ENCODE measurements around the gene MEF2C.
A peak's percentile ranks its signal among the peaks of the same experiment; 100 is the strongest.

MEF2C gene

GRCh38 chr5:88732181-88732633 is 150.8 kb downstream of the MEF2C start:
- Histone ChIP-seq H3K27me3 (ENCODE audit: insufficient read depth, low read length) (no peaks in the 10 kb centered on the region), H3K4me2 (ENCODE audit: low read length) (peak overlapping the region; percentile 41), H3K4me1 (ENCODE audit: insufficient read depth, low read length, severe bottlenecking) (peaks cover 76% of the 10 kb centered on the region), H3K27ac (ENCODE audit: low read depth, low read length, poor library complexity, severe bottlenecking) (peak overlapping the region; percentile 94), H3K9me3 (ENCODE audit: low read length) (no peaks in the 10 kb centered on the region), H3K36me3 (ENCODE audit: insufficient read depth, low read length) (peaks cover 48% of the 10 kb centered on the region), H3K9ac (ENCODE audit: low read length) (peak overlapping the region; percentile 50), H4K20me1 (ENCODE audit: insufficient read depth, low read length) (no peaks in the 10 kb centered on the region), H3K9me2 (ENCODE audit: low read depth, low read length) (no peaks in the 10 kb centered on the region), H3K79me2 (ENCODE audit: insufficient read depth, low read length) (no peaks in the 10 kb centered on the region), H3K4me3 (ENCODE audit: low read depth, low read length, poor library complexity, severe bottlenecking) (peak overlapping the region; percentile 18), H2AFZ (ENCODE audit: low read length) (no peak overlapping the region), H3F3A (ENCODE audit: insufficient read depth, low read length) (peaks cover 5% of the 10 kb centered on the region; the same call in 1 of the 2 replicates)
- TF ChIP-seq CTCF (IDR thresholded peaks at IDR 0.05; ENCODE audit: low read length) (no peak), EZH2 (IDR thresholded peaks at IDR 0.05; ENCODE audit: borderline replicate concordance, low read length) (no peak)

- Histone ChIP-seq H3F3A (ENCODE audit: insufficient read depth, low read length) (0 out of 2 replicates have a peak, but pooled peaks cover 4% of the 10 kb centered on the region), H2AFZ (ENCODE audit: low read length) (no peak overlapping the region), H3K4me3 (ENCODE audit: low read depth, low read length, poor library complexity, severe bottlenecking) (no peak overlapping the region), H4K20me1 (ENCODE audit: insufficient read depth, low read length) (no peaks in the 10 kb centered on the region), H3K27me3 (ENCODE audit: insufficient read depth, low read length) (no peaks in the 10 kb centered on the region), H3K4me2 (ENCODE audit: low read length) (peak overlapping the region; percentile 10; the same call in 1 of the 2 replicates), H3K4me1 (ENCODE audit: insufficient read depth, low read length, severe bottlenecking) (peaks cover 52% of the 10 kb centered on the region), H3K9me2 (ENCODE audit: low read depth, low read length) (no peaks in the 10 kb centered on the region), H3K9me3 (ENCODE audit: low read length) (no peaks in the 10 kb centered on the region), H3K36me3 (ENCODE audit: insufficient read depth, low read length) (peaks cover 59% of the 10 kb centered on the region), H3K9ac (ENCODE audit: low read length) (no peak overlapping the region), H3K79me2 (ENCODE audit: insufficient read depth, low read length) (no peaks in the 10 kb centered on the region), H3K27ac (ENCODE audit: low read depth, low read length, poor library complexity, severe bottlenecking) (peak overlapping the region; percentile 52)
- TF ChIP-seq EZH2 (IDR thresholded peaks at IDR 0.05; ENCODE audit: borderline replicate concordance, low read length) = no peak
- no peak for TF ChIP-seq CTCF (IDR thresholded peaks at IDR 0.05; ENCODE audit: low read length)
Observed at GRCh38 chr5:88729829-88730182, 153.2 kb downstream of the MEF2C start.

GRCh38 chr5:88729084-88729828 is 153.7 kb downstream of the MEF2C start:
- Histone ChIP-seq H3F3A (ENCODE audit: insufficient read depth, low read length) (0 out of 2 replicates have a peak, but pooled peaks cover 4% of the 10 kb centered on the region), H3K4me3 (ENCODE audit: low read depth, low read length, poor library complexity, severe bottlenecking) (no peak overlapping the region), H2AFZ (ENCODE audit: low read length) (no peak overlapping the region), H3K27me3 (ENCODE audit: insufficient read depth, low read length) (no peaks in the 10 kb centered on the region), H3K4me2 (ENCODE audit: low read length) (no peak overlapping the region), H3K79me2 (ENCODE audit: insufficient read depth, low read length) (no peaks in the 10 kb centered on the region), H4K20me1 (ENCODE audit: insufficient read depth, low read length) (no peaks in the 10 kb centered on the region), H3K27ac (ENCODE audit: low read depth, low read length, poor library complexity, severe bottlenecking) (no peak overlapping the region), H3K36me3 (ENCODE audit: insufficient read depth, low read length) (peaks cover 65% of the 10 kb centered on the region), H3K9me3 (ENCODE audit: low read length) (no peaks in the 10 kb centered on the region), H3K9me2 (ENCODE audit: low read depth, low read length) (no peaks in the 10 kb centered on the region), H3K9ac (ENCODE audit: low read length) (no peak overlapping the region), H3K4me1 (ENCODE audit: insufficient read depth, low read length, severe bottlenecking) (peaks cover 46% of the 10 kb centered on the region)
- TF ChIP-seq CTCF (IDR thresholded peaks at IDR 0.05; ENCODE audit: low read length) (peak; percentile 85), EZH2 (IDR thresholded peaks at IDR 0.05; ENCODE audit: borderline replicate concordance, low read length) (no peak)
